Skin epidermis (tissue), 12 donors: ENCODE measurements around the gene GDF10.

ENCODE experiments used
- H3K27ac ChIP-seq, 21 experiments: fragments of 200-600 bp; sonication (generic) in 11 of 21; one replicate each; pipeline ENCODE4 v1.5.0; 2020; ENCODE audit warnings: mild to moderate bottlenecking in 3 of 21, inconsistent platforms in 2 of 21, moderate library complexity in 2 of 21
- H3K4me3 ChIP-seq, 7 experiments: fragments of 200-600 bp; sonication (generic) in 2 of 7; one replicate each; pipeline ENCODE4 v1.5.0; 2020; ENCODE audit warnings: inconsistent platforms in 2 of 7, mild to moderate bottlenecking in 2 of 7, moderate library complexity in 1 of 7

The GDF10 gene

DNA sequence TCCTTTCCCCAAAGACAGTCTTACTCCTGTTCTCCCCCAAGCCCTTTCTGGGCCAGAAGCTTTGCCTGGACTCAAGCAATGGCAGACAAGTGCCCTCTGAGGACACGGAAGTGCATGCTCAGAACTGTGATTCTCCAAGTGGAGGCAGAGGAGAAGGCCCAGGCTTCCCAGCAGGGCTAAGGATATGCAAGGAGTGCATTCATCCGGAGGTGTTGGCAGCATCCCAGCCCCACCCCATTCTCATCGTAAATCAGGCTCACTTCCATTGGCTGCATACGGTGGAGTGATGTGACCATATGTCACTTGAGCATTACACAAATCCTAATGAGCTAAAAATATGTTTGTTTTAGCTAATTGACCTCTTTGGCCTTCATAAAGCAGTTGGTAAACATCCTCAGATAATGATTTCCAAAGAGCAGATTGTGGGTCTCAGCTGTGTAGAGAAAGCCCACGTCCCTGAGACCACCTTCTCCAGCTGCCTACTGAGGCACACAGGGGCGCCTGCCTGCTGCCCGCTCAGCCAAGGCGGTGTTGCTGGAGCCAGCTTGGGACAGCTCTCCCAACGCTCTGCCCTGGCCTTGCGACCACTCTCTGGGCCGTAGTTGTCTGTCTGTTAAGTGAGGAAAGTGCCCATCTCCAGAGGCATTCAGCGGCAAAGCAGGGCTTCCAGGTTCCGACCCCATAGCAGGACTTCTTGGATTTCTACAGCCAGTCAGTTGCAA, 46.7 kb downstream of the GDF10 start:
- Histone ChIP-seq H3K4me3 (no peak overlapping the region), H3K27ac (no peak overlapping the region)

DNA sequence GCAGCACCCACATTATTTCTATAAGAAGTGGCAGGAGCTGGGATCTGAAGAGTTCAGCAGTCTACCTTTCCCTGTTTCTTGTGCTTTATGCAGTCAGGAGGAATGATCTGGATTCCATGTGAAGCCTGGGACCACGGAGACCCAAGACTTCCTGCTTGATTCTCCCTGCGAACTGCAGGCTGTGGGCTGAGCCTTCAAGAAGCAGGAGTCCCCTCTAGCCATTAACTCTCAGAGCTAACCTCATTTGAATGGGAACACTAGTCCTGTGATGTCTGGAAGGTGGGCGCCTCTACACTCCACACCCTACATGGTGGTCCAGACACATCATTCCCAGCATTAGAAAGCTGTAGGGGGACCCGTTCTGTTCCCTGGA, 47.3 kb downstream of the GDF10 start:
- H3K4me3 ChIP-seq: no peak overlapping the region

GRCh38 chr10:47348138-47348651, 48.2 kb downstream of the GDF10 start, which contains the start of gene RBP3:
Gene RBP3 (plus strand): TSS chr10:47348363. CDS start chr10:47348485, 122 bp downstream.
- Histone ChIP-seq H3K27ac (no peak within 1 kb of the TSS), H3K4me3 (no peak within 1 kb of the TSS)

More for the DNA sequence above, 47.3 kb downstream of the GDF10 start:
- no peak overlapping the region for H3K27ac ChIP-seq

- H3K27ac ChIP-seq: no peak overlapping the region
- H3K4me3 ChIP-seq: no peak overlapping the region
Observed at GRCh38 chr10:47348661-47349470, 48.9 kb downstream of the GDF10 start.

DNA sequence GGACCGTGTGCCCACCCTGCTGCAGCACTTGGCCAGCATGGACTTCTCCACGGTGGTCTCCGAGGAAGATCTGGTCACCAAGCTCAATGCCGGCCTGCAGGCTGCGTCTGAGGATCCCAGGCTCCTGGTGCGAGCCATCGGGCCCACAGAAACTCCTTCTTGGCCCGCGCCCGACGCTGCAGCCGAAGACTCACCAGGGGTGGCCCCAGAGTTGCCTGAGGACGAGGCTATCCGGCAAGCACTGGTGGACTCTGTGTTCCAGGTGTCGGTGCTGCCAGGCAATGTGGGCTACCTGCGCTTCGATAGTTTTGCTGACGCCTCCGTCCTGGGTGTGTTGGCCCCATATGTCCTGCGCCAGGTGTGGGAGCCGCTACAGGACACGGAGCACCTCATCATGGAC, 49.5 kb downstream of the GDF10 start:
- Histone ChIP-seq H3K27ac (no peak overlapping the region), H3K4me3 (no peak overlapping the region)

DNA sequence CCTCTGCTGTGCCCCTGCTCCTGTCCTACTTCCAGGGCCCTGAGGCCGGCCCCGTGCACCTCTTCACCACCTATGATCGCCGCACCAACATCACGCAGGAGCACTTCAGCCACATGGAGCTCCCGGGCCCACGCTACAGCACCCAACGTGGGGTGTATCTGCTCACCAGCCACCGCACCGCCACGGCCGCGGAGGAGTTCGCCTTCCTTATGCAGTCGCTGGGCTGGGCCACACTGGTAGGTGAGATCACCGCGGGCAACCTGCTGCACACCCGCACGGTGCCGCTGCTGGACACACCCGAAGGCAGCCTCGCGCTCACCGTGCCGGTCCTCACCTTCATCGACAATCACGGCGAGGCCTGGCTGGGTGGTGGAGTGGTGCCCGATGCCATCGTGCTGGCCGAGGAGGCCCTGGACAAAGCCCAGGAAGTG, 50.0 kb downstream of the GDF10 start:
- Histone ChIP-seq H3K27ac (no peak overlapping the region), H3K4me3 (no peak overlapping the region)

GRCh38 chr10:47350671-47351640, 51.0 kb downstream of the GDF10 start:
- Histone ChIP-seq H3K27ac (no peak overlapping the region), H3K4me3 (no peak overlapping the region)

GRCh38 chr10:47351899-47352815, 52.2 kb downstream of the GDF10 start:
- H3K4me3 ChIP-seq: no peak overlapping the region
- H3K27ac ChIP-seq: no peak overlapping the region

DNA sequence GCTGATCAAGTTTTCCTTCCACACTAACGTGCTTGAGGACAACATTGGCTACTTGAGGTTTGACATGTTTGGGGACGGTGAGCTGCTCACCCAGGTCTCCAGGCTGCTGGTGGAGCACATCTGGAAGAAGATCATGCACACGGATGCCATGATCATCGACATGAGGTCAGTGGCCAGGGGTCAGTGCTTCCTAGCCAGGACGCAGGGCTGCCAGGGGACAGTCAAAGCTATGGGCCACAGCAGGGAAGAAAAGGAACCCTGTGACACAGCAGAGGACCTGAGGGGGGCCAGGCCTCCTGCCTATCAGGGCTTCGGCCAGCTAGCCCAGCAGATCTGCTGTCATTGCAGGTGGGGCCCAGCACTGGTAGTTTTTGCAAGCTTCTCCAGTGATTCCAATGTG, 53.4 kb downstream of the GDF10 start:
- H3K27ac ChIP-seq: no peak overlapping the region
- H3K4me3 ChIP-seq: no peak overlapping the region

GRCh38 chr10:47354165-47354564, 54.2 kb downstream of the GDF10 start:
- H3K27ac ChIP-seq: no peak overlapping the region
- H3K4me3 ChIP-seq: no peak overlapping the region

DNA sequence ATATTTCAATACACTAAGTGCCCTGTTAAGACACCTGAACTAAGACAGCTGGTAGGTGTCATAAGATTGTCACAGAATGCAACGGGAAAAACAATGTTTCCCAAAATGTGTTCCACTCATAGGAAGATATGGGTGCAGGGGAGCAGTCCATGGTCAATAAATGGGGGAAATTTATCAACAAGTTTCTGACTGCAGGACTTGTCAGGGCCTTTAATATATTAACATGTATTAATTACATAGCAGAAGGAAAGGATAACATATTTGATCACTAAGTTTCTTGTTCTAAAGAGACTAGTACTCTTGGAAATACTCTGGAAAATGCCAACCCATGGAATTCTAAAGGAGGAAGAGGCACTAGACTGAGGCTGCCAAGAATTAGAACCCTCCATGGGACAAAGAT, 54.9 kb downstream of the GDF10 start:
- no peak overlapping the region for H3K4me3 ChIP-seq
- no peak overlapping the region for H3K27ac ChIP-seq

DNA sequence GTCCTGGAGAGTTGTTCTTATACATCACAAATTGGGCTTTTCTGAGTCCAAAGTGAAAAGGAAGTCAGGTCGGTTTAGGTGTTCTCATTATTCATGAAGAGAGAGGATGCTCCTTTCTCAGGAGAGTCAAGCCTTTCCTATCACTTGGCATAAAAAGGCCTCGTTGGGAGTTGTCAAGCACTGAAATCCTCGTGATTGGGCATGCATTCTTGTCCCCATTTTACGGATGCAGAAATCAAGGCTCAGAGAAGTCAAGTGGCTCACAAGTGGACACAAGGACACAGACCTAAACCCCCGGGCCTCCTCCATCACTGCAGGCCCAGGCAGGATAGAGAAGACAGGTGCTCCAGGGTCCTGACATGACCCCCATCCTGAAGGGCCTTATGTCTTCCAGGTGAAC, 56.7 kb downstream of the GDF10 start:
- Histone ChIP-seq H3K4me3 (no peak overlapping the region), H3K27ac (no peak overlapping the region)

GRCh38 chr10:47357131-47357582, 57.2 kb downstream of the GDF10 start:
- Histone ChIP-seq H3K27ac (no peak overlapping the region), H3K4me3 (no peak overlapping the region)

DNA sequence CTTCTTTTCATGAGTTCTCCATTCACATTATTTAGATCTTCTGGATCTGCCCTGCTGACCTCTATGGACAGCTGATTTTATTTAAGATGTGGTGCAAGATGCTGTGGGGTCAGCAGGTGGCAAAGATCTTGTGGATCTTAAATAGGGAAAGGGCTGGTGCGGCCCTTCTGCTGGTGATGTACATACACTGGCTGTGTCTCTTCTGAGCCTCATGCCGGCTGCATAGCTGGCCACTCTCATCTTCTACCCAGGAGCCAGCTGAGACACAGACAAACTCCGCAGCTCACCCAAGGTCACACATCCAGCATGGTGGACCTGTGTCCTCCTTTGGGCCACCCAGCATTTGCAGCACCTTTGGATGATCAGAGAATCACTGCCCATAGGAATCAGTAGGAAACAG, 57.9 kb downstream of the GDF10 start:
- no peak overlapping the region for H3K4me3 ChIP-seq
- no peak overlapping the region for H3K27ac ChIP-seq

GRCh38 chr10:47358457-47358856, 58.5 kb downstream of the GDF10 start:
- H3K4me3 ChIP-seq: no peak overlapping the region
- no peak overlapping the region for H3K27ac ChIP-seq

- Histone ChIP-seq H3K27ac (no peak overlapping the region), H3K4me3 (no peak overlapping the region)
Observed at GRCh38 chr10:47359101-47359500, 59.1 kb downstream of the GDF10 start.

- H3K27ac ChIP-seq: no peak overlapping the region
- no peak overlapping the region for H3K4me3 ChIP-seq
Observed at GRCh38 chr10:47359626-47360418, 59.8 kb downstream of the GDF10 start.
